ENCODE data around the gene REL.

Gene REL

GRCh38 chr2:60837123-60837522, 44.3 kb upstream of the REL start:
- no peak overlapping the region for H3K27ac ChIP-seq
- H3K4me3 ChIP-seq = no peak overlapping the region
- no peaks in the 10 kb centered on the region for H3K9me3 ChIP-seq
- H3K4me1 ChIP-seq = no peaks in the 10 kb centered on the region
- no peak for TF ChIP-seq CTCF (IDR thresholded peaks at IDR 0.05)
- peaks cover 0 to 4% of the 10 kb centered on the region in 2 donors for H3K27me3 ChIP-seq
- no peak for DNase-seq
- no peaks in the 10 kb centered on the region for H3K36me3 ChIP-seq
- intact Hi-C loops (cut with DNase I; ENCODE audit: low total_unique reads) = no loop called here

- H3K4me1 ChIP-seq = no peaks in the 10 kb centered on the region
- no peaks in the 10 kb centered on the region for H3K36me3 ChIP-seq
- intact Hi-C loops (cut with DNase I; ENCODE audit: low total_unique reads) = no loop called here
- H3K27me3 ChIP-seq = peaks cover 0 to 4% of the 10 kb centered on the region in 2 donors
- no peaks in the 10 kb centered on the region for H3K9me3 ChIP-seq
- DNase-seq = no peak
- H3K27ac ChIP-seq = no peak overlapping the region
- no peak overlapping the region for H3K4me3 ChIP-seq
- no peak for TF ChIP-seq CTCF (IDR thresholded peaks at IDR 0.05)
These were observed 42.9 kb upstream of the REL start for GRCh38 chr2:60838481-60838880.

GRCh38 chr2:60839126-60839813, 42.1 kb upstream of the REL start:
- Histone ChIP-seq H3K4me3 (no peak overlapping the region), H3K4me1 (no peaks in the 10 kb centered on the region), H3K9me3 (no peaks in the 10 kb centered on the region), H3K27me3 (peaks cover 0 to 4% of the 10 kb centered on the region in 2 donors), H3K36me3 (no peaks in the 10 kb centered on the region), H3K27ac (no peak overlapping the region)
- intact Hi-C loops (cut with DNase I; ENCODE audit: low total_unique reads) = no loop called here
- DNase-seq = no peak
- no peak for TF ChIP-seq CTCF (IDR thresholded peaks at IDR 0.05)

GRCh38 chr2:60840880-60841279, 40.5 kb upstream of the REL start:
- H3K4me3 ChIP-seq = no peak overlapping the region
- no peak for TF ChIP-seq CTCF (IDR thresholded peaks at IDR 0.05)
- H3K27ac ChIP-seq = no peak overlapping the region
- H3K27me3 ChIP-seq = peaks cover 0 to under 1% of the 10 kb centered on the region in 2 donors
- H3K4me1 ChIP-seq = no peaks in the 10 kb centered on the region
- no peaks in the 10 kb centered on the region for H3K36me3 ChIP-seq
- intact Hi-C loops (cut with DNase I; ENCODE audit: low total_unique reads) = no loop called here
- no peaks in the 10 kb centered on the region for H3K9me3 ChIP-seq
- no peak for DNase-seq

- Histone ChIP-seq H3K9me3 (no peaks in the 10 kb centered on the region), H3K36me3 (no peaks in the 10 kb centered on the region), H3K27me3 (no peaks in the 10 kb centered on the region), H3K4me3 (no peak overlapping the region), H3K4me1 (no peaks in the 10 kb centered on the region), H3K27ac (no peak overlapping the region)
- intact Hi-C loops (cut with DNase I; ENCODE audit: low total_unique reads) = no loop called here
- no peak for DNase-seq
- no peak for TF ChIP-seq CTCF (IDR thresholded peaks at IDR 0.05)
These were observed 38.4 kb upstream of the REL start for GRCh38 chr2:60843006-60843405.

GRCh38 chr2:60844105-60844504, 37.3 kb upstream of the REL start:
- intact Hi-C loops (cut with DNase I; ENCODE audit: low total_unique reads) = no loop called here

More at GRCh38 chr2:60844105-60844504, 37.3 kb upstream of the REL start:
- Histone ChIP-seq H3K4me3 (no peak overlapping the region), H3K4me1 (no peaks in the 10 kb centered on the region), H3K27me3 (no peaks in the 10 kb centered on the region), H3K36me3 (no peaks in the 10 kb centered on the region), H3K9me3 (no peaks in the 10 kb centered on the region), H3K27ac (no peak overlapping the region)
- DNase-seq = no peak
- no peak for TF ChIP-seq CTCF (IDR thresholded peaks at IDR 0.05)
